Measurements from ENCODE around the gene ATXN8OS.
"Not testable (repeated sequence)": the region's sequence is repeated elsewhere in the genome, so short reads cannot be mapped to it uniquely, and the experiment has no call there.

ATXN8OS gene
- total RNA-seq: 0 reads per million in 9 experiments

GRCh38 chr13:70107498-70108281 is at the start of gene ATXN8OS:
Gene ATXN8OS, plus strand, starts transcription at chr13:70107826.
- Mint-ChIP-seq H3K36me3 (ENCODE audit: insufficient read depth) (no peaks in the 10 kb centered on the region), H3K27ac (no peak within 1 kb of the TSS), H3K4me3 (no peak within 1 kb of the TSS), H3K27me3 (no peaks in the 10 kb centered on the region), H3K4me1 (ENCODE audit: low read depth in 2 of 2) (no peaks in the 10 kb centered on the region), H3K9me3 (peaks cover 8 to 10% of the 10 kb centered on the region in 2 donors)
- ATAC-seq (replicated peaks) (no peak), DNase-seq (no peak)

- H3K4me3 Mint-ChIP-seq: no peak overlapping the region
- no peaks in the 10 kb centered on the region for H3K4me1 Mint-ChIP-seq (ENCODE audit: low read depth in 2 of 2)
- no peak for ATAC-seq (replicated peaks)
- H3K36me3 Mint-ChIP-seq (ENCODE audit: insufficient read depth): no peaks in the 10 kb centered on the region
- H3K27me3 Mint-ChIP-seq: no peaks in the 10 kb centered on the region
- H3K9me3 Mint-ChIP-seq: peaks cover 2 to 7% of the 10 kb centered on the region in 2 donors
- H3K27ac Mint-ChIP-seq: no peak overlapping the region
- DNase-seq: no peak
Measured at GRCh38 chr13:70080012-70080411, 27.6 kb upstream of the ATXN8OS start.

GRCh38 chr13:70087247-70087646 is 20.4 kb upstream of the ATXN8OS start:
- no peaks in the 10 kb centered on the region for H3K27me3 Mint-ChIP-seq
- no peak for ATAC-seq (replicated peaks)
- H3K27ac Mint-ChIP-seq: no peak overlapping the region
- peaks cover 5 to 7% of the 10 kb centered on the region in 2 donors for H3K9me3 Mint-ChIP-seq
- no peak overlapping the region for H3K4me3 Mint-ChIP-seq
- H3K36me3 Mint-ChIP-seq (ENCODE audit: insufficient read depth): peaks cover 2% of the 10 kb centered on the region
- DNase-seq: no peak
- H3K4me1 Mint-ChIP-seq (ENCODE audit: low read depth in 2 of 2): no peaks in the 10 kb centered on the region

- Mint-ChIP-seq H3K27me3 (no peaks in the 10 kb centered on the region), H3K9me3 (peaks cover 7% of the 10 kb centered on the region in 2 donors), H3K4me3 (no peak overlapping the region), H3K36me3 (ENCODE audit: insufficient read depth) (peaks cover 2% of the 10 kb centered on the region), H3K4me1 (ENCODE audit: low read depth in 2 of 2) (no peaks in the 10 kb centered on the region), H3K27ac (no peak overlapping the region)
- ATAC-seq (replicated peaks) (no peak), DNase-seq (no peak)
Measured at GRCh38 chr13:70088926-70089325, 18.7 kb upstream of the ATXN8OS start.

GRCh38 chr13:70090036-70090723 is 17.4 kb upstream of the ATXN8OS start:
- Mint-ChIP-seq H3K36me3 (ENCODE audit: insufficient read depth) (peaks cover 2% of the 10 kb centered on the region), H3K27ac (no peak overlapping the region), H3K27me3 (no peaks in the 10 kb centered on the region), H3K9me3 (peaks cover 7% of the 10 kb centered on the region in 2 donors), H3K4me3 (no peak overlapping the region), H3K4me1 (ENCODE audit: low read depth in 2 of 2) (no peaks in the 10 kb centered on the region)
- DNase-seq: no peak
- ATAC-seq (replicated peaks): no peak

GRCh38 chr13:70098669-70099068 is 9.0 kb upstream of the ATXN8OS start:
- no peaks in the 10 kb centered on the region for H3K4me1 Mint-ChIP-seq (ENCODE audit: low read depth in 2 of 2)
- H3K9me3 Mint-ChIP-seq: peaks cover 8 to 16% of the 10 kb centered on the region in 2 donors
- ATAC-seq (replicated peaks) (no peak), DNase-seq (no peak)
- no peak overlapping the region for H3K4me3 Mint-ChIP-seq
- H3K36me3 Mint-ChIP-seq (ENCODE audit: insufficient read depth): no peaks in the 10 kb centered on the region
- H3K27me3 Mint-ChIP-seq: no peaks in the 10 kb centered on the region
- no peak overlapping the region for H3K27ac Mint-ChIP-seq

GRCh38 chr13:70104481-70104880 is 3.1 kb upstream of the ATXN8OS start:
- ATAC-seq (replicated peaks): no peak
- Mint-ChIP-seq H3K27ac (no peak overlapping the region), H3K4me3 (no peak overlapping the region), H3K4me1 (ENCODE audit: low read depth in 2 of 2) (no peaks in the 10 kb centered on the region), H3K27me3 (no peaks in the 10 kb centered on the region), H3K36me3 (ENCODE audit: insufficient read depth) (no peaks in the 10 kb centered on the region), H3K9me3 (peaks cover 6 to 11% of the 10 kb centered on the region in 2 donors)
- DNase-seq: no peak

GRCh38 chr13:70107125-70107497 is 515 bp upstream of the ATXN8OS start:
- Mint-ChIP-seq H3K4me3 (no peak overlapping the region), H3K27me3 (no peaks in the 10 kb centered on the region), H3K9me3 (peaks cover 8 to 11% of the 10 kb centered on the region in 2 donors), H3K27ac (no peak overlapping the region), H3K36me3 (ENCODE audit: insufficient read depth) (no peaks in the 10 kb centered on the region), H3K4me1 (ENCODE audit: low read depth in 2 of 2) (no peaks in the 10 kb centered on the region)
- DNase-seq (no peak), ATAC-seq (replicated peaks) (no peak)

GRCh38 chr13:70108356-70109105 is 905 bp downstream of the ATXN8OS start, which contains the start of gene KLHL1:
Gene KLHL1, minus strand, starts transcription at chr13:70108452. Its CDS starts 753 bp downstream, at chr13:70107699.
- DNase-seq: no peak
- no peak for ATAC-seq (replicated peaks)
- H3K27me3 Mint-ChIP-seq: no peaks in the 10 kb centered on the region
- no peaks in the 10 kb centered on the region for H3K36me3 Mint-ChIP-seq (ENCODE audit: insufficient read depth)
- H3K4me1 Mint-ChIP-seq (ENCODE audit: low read depth in 2 of 2): no peaks in the 10 kb centered on the region
- no peak within 1 kb of the TSS for H3K4me3 Mint-ChIP-seq
- H3K9me3 Mint-ChIP-seq: peaks cover 2% of the 10 kb centered on the region in 2 donors
- H3K27ac Mint-ChIP-seq: no peak within 1 kb of the TSS

- no peak for ATAC-seq (replicated peaks)
- Mint-ChIP-seq H3K4me3 (no peak overlapping the region), H3K4me1 (ENCODE audit: low read depth in 2 of 2) (no peaks in the 10 kb centered on the region), H3K36me3 (ENCODE audit: insufficient read depth) (no peaks in the 10 kb centered on the region), H3K9me3 (peaks cover 0 to 8% of the 10 kb centered on the region in 2 donors), H3K27ac (no peak overlapping the region), H3K27me3 (no peaks in the 10 kb centered on the region)
- DNase-seq: no peak
Measured at GRCh38 chr13:70117338-70117905, 9.8 kb downstream of the ATXN8OS start.

GRCh38 chr13:70125693-70126092 is 18.1 kb downstream of the ATXN8OS start:
- H3K9me3 Mint-ChIP-seq: peaks cover 4 to 15% of the 10 kb centered on the region in 2 donors
- H3K27ac Mint-ChIP-seq: no peak overlapping the region

GRCh38 chr13:70128098-70128497 is 20.5 kb downstream of the ATXN8OS start:
- H3K36me3 Mint-ChIP-seq (ENCODE audit: insufficient read depth): no peaks in the 10 kb centered on the region
- H3K27ac Mint-ChIP-seq: no peak overlapping the region
- H3K4me1 Mint-ChIP-seq (ENCODE audit: low read depth in 2 of 2): no peaks in the 10 kb centered on the region
- ATAC-seq (replicated peaks) (no peak), DNase-seq (no peak)
- H3K27me3 Mint-ChIP-seq: no peaks in the 10 kb centered on the region
- no peak overlapping the region for H3K4me3 Mint-ChIP-seq
- H3K9me3 Mint-ChIP-seq: peaks cover 3 to 23% of the 10 kb centered on the region in 2 donors

More at GRCh38 chr13:70125693-70126092, 18.1 kb downstream of the ATXN8OS start:
- Mint-ChIP-seq H3K4me3 (no peak overlapping the region), H3K36me3 (ENCODE audit: insufficient read depth) (no peaks in the 10 kb centered on the region), H3K4me1 (ENCODE audit: low read depth in 2 of 2) (no peaks in the 10 kb centered on the region), H3K27me3 (no peaks in the 10 kb centered on the region)
- DNase-seq (no peak), ATAC-seq (replicated peaks) (no peak)

GRCh38 chr13:70142658-70143057 is 35.0 kb downstream of the ATXN8OS start:
- not testable (repeated sequence) for H3K9me3 Mint-ChIP-seq; H3K27ac Mint-ChIP-seq; H3K27me3 Mint-ChIP-seq; H3K36me3 Mint-ChIP-seq (ENCODE audit: insufficient read depth); ATAC-seq (replicated peaks); H3K4me3 Mint-ChIP-seq; DNase-seq; H3K4me1 Mint-ChIP-seq (ENCODE audit: low read depth in 2 of 2)

All from effector memory CD8-positive, alpha-beta T cell (primary cell).